OCI-LY7 (cell line): Measurements from ENCODE around the gene PFKFB4.

Experiments
- CTCF ChIP-seq: fragments of 200-600 bp; sonication (generic); conservative IDR thresholded peaks from 2 replicates; pipeline ENCODE4 v1.5.1; 2014; ENCODE audit warnings: mild to moderate bottlenecking, antibody characterized with exemption, low read length, moderate library complexity, mixed read lengths
- EZH2phosphoT487 ChIP-seq: fragments of 200-600 bp; sonication (generic); IDR thresholded peaks from 2 replicates; pipeline ENCODE4 v1.6.1; 2018; ENCODE audit warnings: low read depth, borderline replicate concordance, mild to moderate bottlenecking, mixed run types, antibody characterized with exemption, low read length, moderate library complexity, mixed read lengths

- TF ChIP-seq CTCF (no peak), EZH2phosphoT487 (no peak)
These were observed 11.9 kb upstream of the PFKFB4 start for GRCh38 chr3:48568476-48568875.
